Panc1 (cell line): Measurements from ENCODE around the gene ZNF441.

ENCODE experiments used
- CTCF ChIP-seq: fragments of 450-650 bp; IDR thresholded peaks from 2 replicates; pipeline ENCODE4 v1.5.1; 2017; ENCODE audit warnings: mild to moderate bottlenecking
- POLR2AphosphoS5 ChIP-seq: IDR thresholded peaks from 2 replicates; pipeline ENCODE4 v1.6.1; 2012; ENCODE audit warnings: mild to moderate bottlenecking, low read depth, low read length, moderate library complexity
- SIN3A ChIP-seq: IDR thresholded peaks from 2 replicates; pipeline ENCODE4 v1.6.1; 2012; ENCODE audit warnings: low read depth, mild to moderate bottlenecking, low read length, moderate library complexity, borderline replicate concordance; ENCODE audit not compliant: insufficient read depth
- TCF7L2 ChIP-seq: IDR thresholded peaks from 2 replicates; pipeline ENCODE4 v1.6.1; 2011; ENCODE audit warnings: mild to moderate bottlenecking, low read depth, low read length, inconsistent platforms

- no peak for TF ChIP-seq POLR2AphosphoS5
- no peak for TF ChIP-seq CTCF
- TF ChIP-seq TCF7L2 = no peak
- no peak for TF ChIP-seq SIN3A
Observed at GRCh38 chr19:11783767-11784166, 17.0 kb downstream of the ZNF441 start.
